HepG2 (cell line): ENCODE data around the gene CDC42EP4. TPM values are rescaled to one million over a fixed set of nuclear protein-coding genes. Genes with fewer than 3 reads are reported as not detected.
A peak's percentile ranks its signal among the peaks of the same experiment; 100 is the strongest.

ENCODE experiments used
- ARID4A ChIP-seq: sonication (generic); formaldehyde crosslinking; IDR thresholded peaks from 2 replicates; pipeline ENCODE4 v1.5.0; 2020; ENCODE audit warnings: mild to moderate bottlenecking, missing genetic modification reagents, borderline replicate concordance
- ARNTL ChIP-seq: sonication (generic); formaldehyde crosslinking; IDR thresholded peaks from 2 replicates; pipeline ENCODE4 v1.4.0; 2020; ENCODE audit warnings: mild to moderate bottlenecking, missing genetic modification reagents
- CCAR2 ChIP-seq: fragments of 200-400 bp; formaldehyde crosslinking; optimal IDR thresholded peaks from 2 replicates; pipeline ENCODE3; 2018; ENCODE audit warnings: low read depth, mild to moderate bottlenecking, low read length, moderate library complexity
- DMTF1 ChIP-seq: sonication (generic); formaldehyde crosslinking; IDR thresholded peaks from 2 replicates; pipeline ENCODE4 v1.4.0; 2020; ENCODE audit warnings: mild to moderate bottlenecking, missing genetic modification reagents
- ESRRA ChIP-seq: sonication (generic); formaldehyde crosslinking; IDR thresholded peaks from 2 replicates; pipeline ENCODE4 v1.5.1; 2020; ENCODE audit warnings: mild to moderate bottlenecking, low read depth, missing genetic modification reagents
- HMG20A ChIP-seq: IDR thresholded peaks from 2 replicates; pipeline ENCODE4 v1.6.1; 2016; ENCODE audit warnings: borderline replicate concordance
- MIER2 ChIP-seq: IDR thresholded peaks from 2 replicates; pipeline ENCODE4 v1.6.1; 2016; ENCODE audit warnings: missing biosample characterization, missing genetic modification reagents
- PHF20 ChIP-seq: sonication (generic); formaldehyde crosslinking; IDR thresholded peaks from 2 replicates; pipeline ENCODE4 v1.5.0; 2020; ENCODE audit warnings: mild to moderate bottlenecking, missing genetic modification reagents
- RFXANK ChIP-seq: IDR thresholded peaks from 2 replicates; pipeline ENCODE4 v1.6.1; 2016
- SRSF1 ChIP-seq: fragments of 200-400 bp; formaldehyde crosslinking; optimal IDR thresholded peaks from 2 replicates; pipeline ENCODE3; 2017; ENCODE audit warnings: mild to moderate bottlenecking, low read depth, low read length, moderate library complexity
- TEAD2 ChIP-seq: sonication (generic); formaldehyde crosslinking; IDR thresholded peaks from 2 replicates; pipeline ENCODE4 v1.9.0; 2021; ENCODE audit warnings: missing genetic modification reagents
- UBTF ChIP-seq: sonication (generic); formaldehyde crosslinking; IDR thresholded peaks from 2 replicates; pipeline ENCODE4 v1.4.0; 2020; ENCODE audit warnings: mild to moderate bottlenecking, missing genetic modification reagents
- ZBTB38 ChIP-seq: sonication (generic); formaldehyde crosslinking; IDR thresholded peaks from 2 replicates; pipeline ENCODE4 v1.5.1; 2020; ENCODE audit warnings: mild to moderate bottlenecking, missing genetic modification reagents
- ZBTB8A ChIP-seq: sonication (generic); formaldehyde crosslinking; IDR thresholded peaks from 2 replicates; pipeline ENCODE4 v1.4.0; 2020; ENCODE audit warnings: mild to moderate bottlenecking, low read depth, missing genetic modification reagents, borderline replicate concordance
- ZFP37 ChIP-seq: sonication (generic); formaldehyde crosslinking; IDR thresholded peaks from 2 replicates; pipeline ENCODE4 v1.4.0; 2020; ENCODE audit warnings: missing genetic modification reagents, borderline replicate concordance
- ZNF530 ChIP-seq: sonication (generic); formaldehyde crosslinking; IDR thresholded peaks from 2 replicates; pipeline ENCODE4 v1.5.0; 2020; ENCODE audit warnings: low read depth, mild to moderate bottlenecking, missing genetic modification reagents
- ZNF556 ChIP-seq: sonication (generic); formaldehyde crosslinking; IDR thresholded peaks from 2 replicates; pipeline ENCODE4 v1.4.0; 2020; ENCODE audit warnings: mild to moderate bottlenecking, missing genetic modification reagents, borderline replicate concordance
- ZNF614 ChIP-seq: IDR thresholded peaks from 2 replicates; pipeline ENCODE4 v1.6.1; 2018; ENCODE audit warnings: missing biosample characterization, missing genetic modification reagents, inconsistent platforms, borderline replicate concordance
- ZNF644 ChIP-seq: IDR thresholded peaks from 2 replicates; pipeline ENCODE4 v1.6.1; 2016; ENCODE audit warnings: low read depth
- ZNF737 ChIP-seq: sonication (generic); formaldehyde crosslinking; IDR thresholded peaks from 2 replicates; pipeline ENCODE4 v1.5.0; 2020; ENCODE audit warnings: missing genetic modification reagents, mild to moderate bottlenecking, borderline replicate concordance
- polyA plus RNA-seq, 8 experiments: library from polyadenylated mRNA; depleted of rRNA in 3 of 8; stranded (reverse) in 7 of 8; unstranded in 1 of 8; fragments of >200 nt; fragmentation: Illumina TruSeq in 4 of 8; extraction: Trizol in 4 of 8; gene quantifications; 2 replicates each; pipeline versions ENCODE4 v1.2.1 to v1.2.3, GENCODE V29; 2011 to 2016; ENCODE audit warnings: low read depth in 4 of 8, missing spikeins in 1 of 8, mixed read lengths in 1 of 8; ENCODE audit not compliant: insufficient read depth in 1 of 8
- total RNA-seq, 5 experiments: library from RNA; depleted of rRNA; stranded (reverse); fragments of >200 nt; fragmentation: Illumina TruSeq; extraction: Trizol; gene quantifications; 2 replicates each; pipeline ENCODE4 v1.2.3, GENCODE V29; 2016; ENCODE audit warnings: low read depth in 1 of 5

Gene CDC42EP4
- total and polyA plus RNA-seq, 2 of the 13 experiments (the other 11 are each of a cell fraction or from before 2014, with no cell fraction given): 19.0 to 54.0 TPM

GRCh38 chr17:73261952-73262675 lies 49.7 kb downstream of the CDC42EP4 start (continued):
- TF ChIP-seq ZFP37 (CRISPR knock-in tag): no peak
- TF ChIP-seq ZNF530 (CRISPR knock-in tag): 0 out of 2 replicates have a peak, but pooled peaks have one; percentile 18
- peak; percentile 11; the same call in 1 of the 2 replicates for TF ChIP-seq ZBTB38 (CRISPR knock-in tag)
- peak; percentile 22; the same call in 1 of the 2 replicates for TF ChIP-seq HMG20A (CRISPR knock-in tag)
- TF ChIP-seq RFXANK: no peak
- no peak for TF ChIP-seq CCAR2
- 0 out of 2 replicates have a peak, but pooled peaks have one; percentile 61 for TF ChIP-seq DMTF1 (CRISPR knock-in tag)
- TF ChIP-seq ARNTL (CRISPR knock-in tag): no peak
- peak; percentile 76 for TF ChIP-seq UBTF (CRISPR knock-in tag)
- TF ChIP-seq ZBTB8A (CRISPR knock-in tag): peak; percentile 26; the same call in 1 of the 2 replicates
- peak; percentile 49; the same call in 1 of the 2 replicates for TF ChIP-seq ZNF644
- no peak for TF ChIP-seq TEAD2 (CRISPR knock-in tag)
- no peak for TF ChIP-seq ZNF737
- TF ChIP-seq PHF20 (CRISPR knock-in tag): peak; percentile 59
- TF ChIP-seq MIER2 (CRISPR knock-in tag): no peak
- TF ChIP-seq ARID4A: peak; percentile 57; the same call in 1 of the 2 replicates
- peak; percentile 24; the same call in 1 of the 2 replicates for TF ChIP-seq ESRRA (CRISPR knock-in tag)
- no peak for TF ChIP-seq ZNF556 (CRISPR knock-in tag)
- TF ChIP-seq SRSF1: peak; percentile 84
- TF ChIP-seq ZNF614 (CRISPR knock-in tag): no peak; the same call in none of the 2 replicates
